Ovary (tissue), 3 donors: ENCODE measurements around the gene CSNK1E.

ENCODE experiments used
- EP300 ChIP-seq: sonication (generic); formaldehyde crosslinking; IDR thresholded peaks from one replicate; pipeline ENCODE4 v1.6.1; 2017; ENCODE audit warnings: antibody characterized with exemption
- POLR2A ChIP-seq: fragments of 450-650 bp; IDR thresholded peaks from one replicate; pipeline ENCODE4 v1.6.1; 2017; ENCODE audit warnings: antibody characterized with exemption, mild to moderate bottlenecking, moderate library complexity
- TF ChIP-seq, protein P1 (sequence below), 3 donors: fragments of 450-650 bp in 2 of 3; fragments of 200-600 bp in 1 of 3; IDR thresholded peaks; one replicate each; pipeline versions ENCODE4 v1.5.1 to v1.8.0; 2016 to 2022; ENCODE audit warnings: antibody characterized with exemption in 3 of 3, mild to moderate bottlenecking in 1 of 3
- donor health status: DM: no; HTN: no; CAD: no.

DNA sequence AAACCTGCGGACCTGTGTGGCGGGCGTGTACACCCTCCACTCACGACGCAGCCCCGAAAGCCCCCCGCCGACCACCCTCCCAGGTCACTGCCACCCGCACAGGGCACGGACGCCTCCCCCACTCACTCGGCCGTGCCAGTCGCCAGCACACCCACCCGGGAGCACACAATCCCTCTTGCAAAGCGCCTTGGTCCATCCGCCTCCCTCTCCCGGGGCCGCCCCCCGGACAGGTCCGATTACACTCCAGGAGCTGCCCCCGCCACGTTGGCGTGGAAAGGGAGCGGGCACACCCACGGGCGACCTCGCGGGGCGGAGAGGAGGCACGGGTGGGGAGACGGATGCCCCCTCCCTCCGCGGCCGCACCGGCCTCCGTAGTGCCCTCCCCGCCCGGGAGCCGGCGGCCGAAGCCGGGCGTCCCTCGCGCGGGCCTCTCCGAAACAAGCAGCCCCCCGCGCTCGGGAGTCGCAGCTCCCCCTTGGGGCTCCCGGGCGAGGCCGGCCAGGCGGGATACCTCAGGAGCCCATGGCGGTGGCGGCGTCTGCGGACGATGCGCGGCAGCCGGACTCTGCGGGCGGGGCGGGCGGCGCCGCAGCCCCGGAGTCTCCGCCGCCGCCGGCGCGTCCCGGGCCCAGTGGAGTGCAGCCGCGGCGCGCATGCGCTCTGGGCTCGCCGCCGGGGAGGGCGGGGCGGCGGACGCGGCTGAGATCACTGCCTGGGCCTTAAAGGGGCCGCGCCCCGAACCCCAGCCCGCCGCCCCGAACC, 44.7 kb downstream of the CSNK1E start, which contains the start of gene TMEM184B:
- TF ChIP-seq POLR2A (peak; percentile 95), EP300 (no peak)
- TF ChIP-seq, protein P1, sequence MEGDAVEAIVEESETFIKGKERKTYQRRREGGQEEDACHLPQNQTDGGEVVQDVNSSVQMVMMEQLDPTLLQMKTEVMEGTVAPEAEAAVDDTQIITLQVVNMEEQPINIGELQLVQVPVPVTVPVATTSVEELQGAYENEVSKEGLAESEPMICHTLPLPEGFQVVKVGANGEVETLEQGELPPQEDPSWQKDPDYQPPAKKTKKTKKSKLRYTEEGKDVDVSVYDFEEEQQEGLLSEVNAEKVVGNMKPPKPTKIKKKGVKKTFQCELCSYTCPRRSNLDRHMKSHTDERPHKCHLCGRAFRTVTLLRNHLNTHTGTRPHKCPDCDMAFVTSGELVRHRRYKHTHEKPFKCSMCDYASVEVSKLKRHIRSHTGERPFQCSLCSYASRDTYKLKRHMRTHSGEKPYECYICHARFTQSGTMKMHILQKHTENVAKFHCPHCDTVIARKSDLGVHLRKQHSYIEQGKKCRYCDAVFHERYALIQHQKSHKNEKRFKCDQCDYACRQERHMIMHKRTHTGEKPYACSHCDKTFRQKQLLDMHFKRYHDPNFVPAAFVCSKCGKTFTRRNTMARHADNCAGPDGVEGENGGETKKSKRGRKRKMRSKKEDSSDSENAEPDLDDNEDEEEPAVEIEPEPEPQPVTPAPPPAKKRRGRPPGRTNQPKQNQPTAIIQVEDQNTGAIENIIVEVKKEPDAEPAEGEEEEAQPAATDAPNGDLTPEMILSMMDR (IDR thresholded peaks at IDR 0.05) = peak in 2 of 3 donors; percentile 15 to 18
